ENCODE measurements around the gene LDLR.
"Not testable (repeated sequence)": the region's sequence is repeated elsewhere in the genome, so short reads cannot be mapped to it uniquely, and the experiment has no call there.

The LDLR gene

DNA sequence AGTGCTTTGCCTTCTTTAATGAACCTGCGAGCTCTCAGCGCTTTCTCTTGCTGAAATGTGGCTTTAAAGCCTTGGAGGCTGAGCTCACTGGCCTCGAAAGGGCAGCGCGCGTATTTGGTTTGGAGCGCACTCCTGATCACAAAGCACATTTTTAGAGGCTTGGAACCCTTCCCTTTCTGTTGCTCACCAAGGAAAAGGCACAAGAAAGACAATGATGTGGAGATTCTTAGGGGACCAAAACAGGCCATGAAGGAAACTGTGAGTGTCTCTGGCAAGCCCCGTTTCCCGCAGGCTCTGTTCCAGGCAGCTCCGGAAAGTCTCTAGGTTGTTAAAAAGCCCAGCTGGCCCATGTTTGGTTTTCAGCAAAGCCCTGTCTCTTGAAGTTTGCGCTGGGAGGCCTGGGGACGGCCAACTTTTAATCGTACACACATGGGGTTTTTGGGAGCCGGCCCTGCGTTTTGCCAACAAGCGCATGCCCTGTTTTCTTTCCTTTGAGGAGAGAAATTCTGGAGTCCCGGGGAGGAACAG is 75.7 kb downstream of the LDLR start:
- H3K4me3 ChIP-seq (ENCODE audit: low read length) = no peak overlapping the region
- DNase-seq (ENCODE audit: low read depth, low spot score) = no peak

DNA sequence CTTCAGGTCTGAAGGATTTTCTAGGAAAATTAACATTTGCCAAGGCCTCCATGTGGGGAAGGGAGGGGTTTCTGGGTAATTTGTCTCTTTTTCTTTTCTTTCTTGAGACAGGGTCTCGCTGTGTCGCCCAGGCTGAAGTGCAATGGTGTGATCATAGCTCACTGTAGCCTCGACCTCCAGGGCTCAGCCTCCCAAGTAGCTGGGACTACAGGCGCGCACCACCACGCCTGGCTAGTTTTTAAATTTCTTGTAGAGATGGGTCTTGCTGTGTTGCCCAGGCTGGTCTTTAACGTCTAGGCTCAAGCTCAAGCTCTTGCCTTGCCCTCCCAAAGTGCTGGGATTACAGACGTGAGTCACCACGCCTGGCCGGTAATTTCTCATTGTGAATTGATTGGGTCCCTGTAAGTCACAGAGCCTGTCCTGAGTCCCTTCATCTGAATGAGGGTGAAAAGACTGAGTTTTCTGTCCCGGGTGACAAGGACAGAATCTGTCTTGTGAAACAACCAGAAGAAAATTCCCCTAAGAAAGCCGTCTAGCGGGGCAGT is 76.3 kb downstream of the LDLR start:
- H3K4me3 ChIP-seq (ENCODE audit: low read length) = no peak overlapping the region
- DNase-seq (ENCODE audit: low read depth, low spot score) = no peak

DNA sequence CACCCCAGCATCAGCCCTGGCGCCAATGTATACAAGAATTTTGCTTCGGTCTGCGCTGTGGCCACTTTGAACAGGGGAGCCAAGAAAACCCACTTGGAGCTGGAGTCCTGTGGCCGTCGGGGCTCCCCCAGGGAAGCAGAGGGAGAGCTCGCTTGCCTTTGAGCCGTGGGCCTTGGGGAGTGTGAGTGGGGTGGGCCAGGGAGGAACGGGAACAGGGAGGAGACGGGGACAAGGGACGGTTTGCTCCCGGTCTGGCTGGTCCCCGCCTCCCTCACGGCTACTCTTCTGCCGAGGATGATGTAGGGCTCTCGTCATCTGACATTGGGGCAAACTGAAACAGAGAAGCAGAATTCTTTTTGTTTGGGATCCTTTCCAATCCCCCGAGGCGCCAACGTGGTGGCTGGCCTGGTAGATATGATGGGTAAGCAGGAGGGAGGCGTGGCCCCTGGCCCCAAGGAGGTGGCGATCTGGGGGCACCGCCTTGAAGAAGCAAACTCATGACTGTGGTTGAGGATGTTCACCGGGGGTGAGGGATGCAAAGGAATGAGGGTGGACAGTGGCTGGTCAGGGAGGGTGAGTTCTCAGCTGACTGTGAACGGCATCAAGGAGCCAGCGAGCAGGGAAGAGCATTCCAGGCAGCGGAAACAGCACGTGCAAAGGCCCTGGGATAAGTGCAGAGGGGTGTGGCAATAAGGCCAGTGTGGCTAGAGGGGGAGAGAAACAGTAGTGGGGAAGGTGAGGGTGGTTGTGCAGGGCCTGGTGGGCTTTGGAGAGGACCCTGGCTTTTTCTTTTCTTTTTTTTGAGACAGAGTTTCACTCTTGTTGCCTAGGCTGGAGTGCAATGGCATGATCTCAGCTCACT is 77.2 kb downstream of the LDLR start:
- H3K4me3 ChIP-seq (ENCODE audit: low read length) = no peak overlapping the region
- DNase-seq (ENCODE audit: low read depth, low spot score) = no peak

DNA sequence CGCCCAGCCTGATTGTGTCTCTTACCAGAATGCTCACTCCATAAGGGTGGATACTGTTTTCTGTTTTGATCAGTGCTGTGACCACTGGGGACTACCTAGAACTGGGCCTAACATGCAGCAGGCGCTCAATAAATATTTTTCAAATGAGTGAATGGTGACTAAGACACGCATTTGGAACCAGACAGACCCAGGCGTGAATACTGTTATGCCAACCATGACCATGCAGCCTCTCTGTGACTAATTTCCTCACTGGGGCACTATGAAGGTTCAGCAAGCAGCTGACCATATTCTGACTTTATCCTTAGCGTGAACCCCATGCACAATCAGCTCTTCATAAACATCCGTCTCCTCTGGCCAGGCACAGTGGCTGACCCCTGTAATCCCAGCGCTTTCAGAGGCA is 79.3 kb downstream of the LDLR start:
- H3K4me3 ChIP-seq (ENCODE audit: low read length) = no peak overlapping the region
- DNase-seq (ENCODE audit: low read depth, low spot score) = no peak

DNA sequence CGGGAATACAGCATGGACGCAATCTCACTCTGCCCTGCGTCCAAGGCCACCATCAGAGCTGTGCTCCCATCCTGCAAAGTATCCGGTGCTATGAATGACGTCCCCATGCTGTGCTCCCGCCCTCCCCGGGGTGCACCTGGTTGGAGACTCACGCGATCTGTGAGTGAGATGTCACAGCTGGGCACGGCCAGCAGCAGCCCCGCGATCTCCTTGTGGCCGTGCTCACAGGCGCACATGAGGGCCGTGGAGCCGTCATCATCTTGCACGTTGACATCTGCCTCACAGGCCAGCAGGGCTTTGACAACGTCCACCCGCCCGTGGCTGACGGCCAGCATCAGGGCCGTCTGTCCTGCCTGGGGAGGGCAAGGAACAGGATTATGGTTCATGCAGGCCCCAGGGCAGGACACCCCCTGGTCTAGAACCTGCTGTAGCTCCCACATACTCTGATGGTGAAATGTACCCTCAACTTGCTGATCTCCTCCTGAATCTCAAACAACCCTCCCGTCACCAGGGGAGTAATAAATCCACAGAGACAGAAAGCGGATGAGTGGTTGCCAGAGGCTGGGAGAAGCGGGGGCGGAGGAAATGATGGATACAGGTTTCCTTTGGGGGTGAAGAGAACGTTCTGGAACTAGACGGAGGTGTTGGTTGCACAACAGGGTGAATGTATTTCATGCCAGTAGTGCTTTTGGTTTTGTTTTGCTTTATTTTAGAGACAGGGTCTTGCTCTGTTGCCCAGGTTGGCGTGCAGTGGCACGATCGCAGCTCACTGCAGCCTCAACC is 80.8 kb downstream of the LDLR start:
- no peak overlapping the region for H3K4me3 ChIP-seq (ENCODE audit: low read length)
- no peak for DNase-seq (ENCODE audit: low read depth, low spot score)

DNA sequence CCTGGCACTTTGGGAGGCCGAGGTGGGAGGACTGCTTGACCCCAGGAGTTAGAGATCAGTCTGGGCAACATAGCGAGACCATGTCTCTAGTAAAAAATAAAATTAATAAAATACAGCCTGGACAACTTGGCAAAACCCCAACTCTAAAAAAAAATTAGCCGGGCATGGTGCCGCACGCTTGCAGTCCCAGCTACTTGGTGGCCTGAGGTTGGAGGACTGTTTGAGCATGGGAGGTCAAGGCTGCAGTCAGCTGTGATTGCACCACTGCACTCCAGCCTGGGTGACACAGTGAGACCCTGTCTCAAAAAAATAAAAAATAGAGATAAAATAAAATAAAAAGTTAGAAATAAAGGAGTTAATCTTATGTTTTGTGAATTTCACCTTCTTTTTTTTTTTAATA is 81.9 kb downstream of the LDLR start:
- no peak for DNase-seq (ENCODE audit: low read depth, low spot score)
- H3K4me3 ChIP-seq (ENCODE audit: low read length) = no peak overlapping the region

DNA sequence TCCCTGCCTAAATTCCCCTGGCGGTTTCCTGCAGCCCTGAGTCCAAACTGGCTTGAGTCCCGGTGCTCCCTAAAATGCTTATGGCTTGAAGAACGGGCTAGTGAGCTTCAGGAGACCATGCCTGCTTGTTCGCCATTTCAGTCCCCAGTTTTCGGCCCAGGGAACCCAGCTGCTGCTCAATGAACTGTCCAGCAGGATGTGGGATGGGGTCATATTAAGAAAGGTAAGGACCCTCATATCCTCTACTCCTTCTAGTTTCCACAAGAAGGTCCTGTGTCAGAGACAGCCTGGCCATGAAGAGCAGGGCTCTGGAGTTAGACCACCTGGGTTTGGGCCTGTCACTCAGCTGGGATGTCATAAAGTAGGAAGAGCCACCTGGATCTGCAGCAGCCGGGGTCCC is 83.3 kb downstream of the LDLR start:
- DNase-seq (ENCODE audit: low read depth, low spot score) = no peak
- no peak overlapping the region for H3K4me3 ChIP-seq (ENCODE audit: low read length)

DNA sequence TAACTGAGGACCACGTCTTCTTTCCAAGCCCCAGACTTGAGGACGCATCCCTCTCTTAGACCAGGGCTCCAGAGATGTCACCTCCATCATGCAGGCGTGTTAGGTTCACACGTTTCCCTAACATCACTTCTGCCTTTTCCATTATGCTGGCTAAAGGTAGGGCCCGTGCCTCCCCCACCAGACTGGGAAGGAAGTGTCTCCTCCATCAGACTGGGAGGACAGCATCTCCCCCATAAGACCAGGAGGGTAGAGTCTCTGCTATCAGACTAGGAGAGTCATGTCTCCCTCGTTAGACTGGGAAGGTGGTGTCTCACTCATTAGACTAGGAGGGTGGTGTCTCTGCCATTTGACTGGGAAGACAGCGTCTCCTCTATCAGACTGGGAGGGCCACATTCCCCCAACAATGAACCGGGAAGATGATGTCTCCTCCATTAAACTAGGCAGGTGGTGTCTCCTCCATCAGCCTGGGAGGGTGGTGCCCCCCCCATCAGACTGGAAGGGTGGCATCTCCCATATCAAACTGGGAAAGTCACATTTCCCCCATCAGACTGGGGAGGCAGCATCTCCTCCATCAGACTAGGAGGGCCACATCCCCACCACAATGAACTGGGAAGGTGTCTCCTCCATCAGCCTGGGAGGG is 84.4 kb downstream of the LDLR start:
- no peak for DNase-seq (ENCODE audit: low read depth, low spot score)
- no peak overlapping the region for H3K4me3 ChIP-seq (ENCODE audit: low read length)

DNA sequence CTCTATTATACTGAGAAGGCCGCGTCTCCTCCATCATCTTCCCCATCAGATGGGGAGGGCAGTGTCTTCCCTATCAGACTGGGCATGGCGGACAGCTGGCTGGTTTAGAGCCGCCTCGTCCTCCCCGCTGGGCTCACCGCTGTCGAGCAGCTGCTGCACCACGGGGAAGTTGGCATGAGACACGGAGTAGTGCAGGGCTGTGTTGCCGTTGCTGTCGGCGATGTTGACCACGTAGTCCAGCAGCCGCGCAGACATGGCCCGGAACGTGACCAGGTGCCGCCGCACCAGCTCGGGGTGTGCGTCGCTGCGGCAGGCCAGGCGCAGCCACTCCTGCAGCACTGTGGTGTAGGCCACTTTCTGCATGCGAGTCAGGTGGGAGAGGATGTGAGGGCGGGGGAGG is 85.1 kb downstream of the LDLR start:
- H3K4me3 ChIP-seq (ENCODE audit: low read length) = no peak overlapping the region
- DNase-seq (ENCODE audit: low read depth, low spot score) = no peak

DNA sequence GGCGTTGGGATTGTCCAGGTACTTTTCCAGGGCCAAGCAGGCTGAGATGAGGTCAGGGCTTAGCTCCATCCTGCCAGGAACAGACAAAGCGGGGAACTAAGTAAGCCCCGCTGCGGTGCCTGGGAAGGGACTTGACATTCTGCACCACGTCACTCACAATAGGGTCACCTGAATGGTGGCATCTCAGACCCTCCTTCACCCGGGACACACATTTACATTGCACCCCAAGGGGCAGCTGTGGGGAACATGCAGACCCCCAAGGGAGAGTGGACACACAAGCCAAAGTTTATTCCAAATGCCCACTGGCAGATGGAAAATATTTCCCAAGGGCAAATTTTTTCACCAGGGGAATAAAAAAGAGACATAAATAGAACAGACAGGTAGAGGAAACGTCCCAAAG is 86.7 kb downstream of the LDLR start:
- no peak overlapping the region for H3K4me3 ChIP-seq (ENCODE audit: low read length)
- no peak for DNase-seq (ENCODE audit: low read depth, low spot score)

DNA sequence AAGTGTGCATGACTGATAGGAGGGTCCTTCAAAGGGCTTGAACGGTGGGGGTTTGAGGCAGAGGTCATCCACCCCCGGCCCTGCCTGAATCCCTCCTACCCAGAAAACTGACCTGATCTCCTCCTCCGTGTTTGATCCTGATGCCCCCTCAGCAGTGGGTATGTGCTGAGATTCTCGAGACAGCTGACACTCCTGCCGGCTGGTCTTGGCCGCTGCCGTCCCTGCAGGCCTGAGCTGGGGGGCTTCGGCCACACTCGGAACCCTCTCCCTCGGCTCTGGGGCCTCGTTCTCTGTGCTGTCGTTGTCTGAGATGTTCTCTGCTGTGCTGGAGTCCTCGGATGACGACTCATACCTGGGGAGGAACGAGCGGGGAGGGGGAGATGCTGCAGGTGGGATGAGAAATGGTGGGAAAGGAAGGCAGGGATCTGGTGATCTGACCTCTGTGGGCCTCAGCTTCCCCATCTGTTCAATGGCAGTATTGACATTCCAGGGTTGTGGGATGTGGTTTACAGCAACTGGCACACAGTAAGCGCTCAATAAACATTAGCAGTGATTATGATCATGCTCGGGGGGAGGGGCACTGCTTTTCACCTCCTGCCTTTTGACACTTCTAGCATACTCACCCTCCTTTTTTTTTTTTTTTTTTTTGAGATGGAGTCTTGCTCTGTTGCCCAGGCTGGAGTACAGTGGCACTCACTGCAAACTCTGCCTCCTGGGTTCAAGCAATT is 87.4 kb downstream of the LDLR start:
- no peak overlapping the region for H3K4me3 ChIP-seq (ENCODE audit: low read length)
- no peak for DNase-seq (ENCODE audit: low read depth, low spot score)

DNA sequence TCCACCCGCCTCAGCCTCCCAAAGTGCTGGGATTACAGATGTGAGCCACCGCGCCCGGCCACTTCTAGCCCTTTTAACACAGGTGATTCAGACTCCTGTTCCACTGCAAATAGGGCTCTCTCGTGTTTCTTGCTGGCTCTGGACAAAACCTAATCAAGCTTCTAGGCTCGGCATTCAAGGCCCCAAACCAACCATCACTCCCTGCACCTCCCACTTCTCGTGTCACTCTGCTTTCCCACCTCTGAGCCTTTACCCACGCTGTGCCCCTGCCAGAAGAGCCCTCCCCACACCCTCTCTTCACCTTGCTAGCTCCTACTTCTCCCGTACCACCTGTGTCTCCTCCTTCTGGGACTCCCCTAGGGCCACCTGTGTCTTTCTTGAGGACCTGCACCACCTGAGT is 88.3 kb downstream of the LDLR start:
- H3K4me3 ChIP-seq (ENCODE audit: low read length) = no peak overlapping the region
- no peak for DNase-seq (ENCODE audit: low read depth, low spot score)

DNA sequence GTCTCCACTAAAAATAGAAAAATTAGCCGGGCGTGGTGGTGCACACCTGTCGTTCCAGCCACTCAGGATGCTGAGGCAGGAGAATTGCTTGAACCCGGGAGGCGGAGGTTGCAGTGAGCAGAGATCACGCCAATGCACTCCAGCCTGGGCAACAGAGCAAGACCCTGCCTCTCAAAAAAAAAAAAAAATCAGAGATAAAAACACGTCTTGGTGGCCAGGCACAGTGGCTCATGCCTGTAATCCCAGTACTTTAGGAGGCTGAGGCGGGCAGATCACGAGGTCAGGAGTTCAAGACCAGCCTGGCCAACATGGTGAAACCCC is 89.8 kb downstream of the LDLR start:
- DNase-seq (ENCODE audit: low read depth, low spot score); H3K4me3 ChIP-seq (ENCODE audit: low read length): not testable (repeated sequence)

DNA sequence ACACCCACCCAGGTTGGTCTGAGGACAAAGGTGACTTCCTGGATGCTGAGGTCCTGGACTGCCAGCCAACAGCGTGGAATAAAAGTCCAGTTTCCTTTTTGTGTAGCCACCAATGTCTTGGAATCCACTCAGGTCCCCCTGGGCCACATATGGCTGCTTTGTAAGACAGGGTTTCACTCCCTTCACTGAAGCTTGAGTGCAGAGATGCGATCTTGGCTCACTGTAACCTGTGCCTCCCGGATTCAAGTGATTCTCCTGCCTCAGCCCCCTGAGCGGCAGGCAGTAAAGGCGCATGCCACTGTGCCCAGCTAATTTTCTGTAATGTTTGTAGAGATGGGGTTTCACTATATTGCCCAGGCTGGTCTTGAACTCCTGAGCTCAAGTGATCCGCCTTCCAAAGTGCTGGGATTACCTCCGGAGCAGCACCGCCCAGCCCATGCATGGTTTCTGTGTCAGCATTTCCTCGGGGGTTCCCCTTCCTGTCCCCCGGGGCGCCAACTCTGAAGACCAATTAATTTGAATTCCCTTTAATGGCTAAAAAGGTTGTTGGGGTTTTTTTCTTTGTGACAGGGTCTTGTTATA is 90.5 kb downstream of the LDLR start:
- no peak overlapping the region for H3K4me3 ChIP-seq (ENCODE audit: low read length)
- no peak for DNase-seq (ENCODE audit: low read depth, low spot score)

DNA sequence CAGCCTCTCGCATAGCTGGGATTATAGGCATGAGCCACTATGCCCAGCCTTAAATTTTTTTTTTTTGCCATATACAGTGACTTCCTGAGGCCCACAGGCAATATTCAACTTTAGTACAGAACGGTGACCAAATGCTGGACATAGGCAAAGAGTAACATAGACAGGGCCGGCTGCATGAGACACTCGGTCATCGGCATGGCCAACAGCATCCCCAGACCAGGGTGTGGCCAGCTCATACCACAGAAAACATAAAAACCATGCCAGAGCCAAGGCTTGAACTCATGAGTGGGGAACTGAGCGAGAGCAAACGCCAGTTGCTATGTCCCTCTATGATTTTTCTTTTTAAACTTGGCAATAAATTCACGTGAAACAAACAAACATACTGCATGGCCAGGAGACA is 91.1 kb downstream of the LDLR start:
- no peak overlapping the region for H3K4me3 ChIP-seq (ENCODE audit: low read length)

DNA sequence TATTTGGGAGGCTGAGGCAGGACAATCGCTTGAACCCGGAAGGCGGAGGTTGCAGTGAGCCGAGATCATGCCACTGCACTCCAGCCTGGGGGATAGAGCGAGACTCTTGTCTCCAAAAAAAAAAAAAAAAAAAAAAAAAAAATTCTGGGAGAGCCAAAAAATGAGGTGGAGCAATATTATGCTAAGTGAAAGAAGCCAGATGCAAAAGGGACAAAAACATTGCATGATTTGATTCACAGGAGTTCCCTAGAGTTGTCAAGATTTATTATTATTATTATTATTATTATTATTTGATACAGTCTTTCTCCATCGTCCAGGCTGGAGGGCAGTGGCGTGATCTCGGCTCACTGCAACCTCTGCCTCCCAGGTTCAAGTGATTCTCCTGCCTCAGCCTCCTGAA is 91.7 kb downstream of the LDLR start:
- H3K4me3 ChIP-seq (ENCODE audit: low read length); DNase-seq (ENCODE audit: low read depth, low spot score): not testable (repeated sequence)

More for the DNA sequence above, 91.1 kb downstream of the LDLR start:
- DNase-seq (ENCODE audit: low read depth, low spot score) = no peak

DNA sequence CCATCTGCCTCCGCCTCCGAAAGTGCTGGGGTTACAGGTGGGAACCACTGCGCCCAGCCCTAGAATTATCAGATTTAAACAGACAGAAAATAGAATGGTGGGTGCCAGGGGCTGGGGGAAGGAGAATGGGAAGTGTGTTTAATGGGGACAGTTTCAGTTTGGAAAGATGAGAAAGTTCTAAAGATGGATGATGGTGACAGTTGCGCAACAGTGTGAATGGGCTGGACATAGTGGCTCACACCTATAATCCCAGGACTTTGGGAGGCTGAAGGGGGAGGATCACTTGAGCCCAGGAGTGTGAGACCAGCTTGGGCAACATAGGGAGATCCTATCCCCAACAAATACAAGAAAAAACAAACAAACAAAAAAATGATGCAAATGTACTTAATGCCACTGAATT is 92.2 kb downstream of the LDLR start:
- no peak overlapping the region for H3K4me3 ChIP-seq (ENCODE audit: low read length)
- no peak for DNase-seq (ENCODE audit: low read depth, low spot score)
